SK-N-SH treated with all-trans-retinoic acid at 6 μM for 48 hours (cell line): ENCODE results near the gene MPV17.
A peak's percentile ranks its signal among the peaks of the same experiment; 100 is the strongest.

Experiments
- ATAC-seq: fragments of 200-7000 bp; cut with Tn5 transposase; 3 replicates; pipeline ENCODE4 v1.9.1; 2020; ENCODE audit warnings: mild to moderate bottlenecking, moderate library complexity
- ARNTL ChIP-seq: fragments of 450-650 bp; formaldehyde crosslinking; IDR thresholded peaks from 2 replicates; pipeline ENCODE4 v1.5.0; 2020; ENCODE audit warnings: low read depth, mild to moderate bottlenecking, moderate library complexity, borderline replicate concordance
- BACH2 ChIP-seq: fragments of 250-450 bp; sonication (Bioruptor Pico); IDR thresholded peaks from 2 replicates; pipeline ENCODE4 v1.9.0; 2021; ENCODE audit warnings: mild to moderate bottlenecking, borderline replicate concordance
- CSDC2 ChIP-seq: fragments of 250-450 bp; sonication (Bioruptor Pico); IDR thresholded peaks from 2 replicates; pipeline ENCODE4 v1.5.0; 2020; ENCODE audit warnings: mild to moderate bottlenecking, moderate library complexity
- ESRRG ChIP-seq: fragments of 250-450 bp; sonication (Bioruptor Pico); IDR thresholded peaks from 2 replicates; pipeline ENCODE4 v1.6.1; 2021; ENCODE audit warnings: mild to moderate bottlenecking
- GLIS3 ChIP-seq: fragments of 250-450 bp; sonication (Bioruptor Pico); IDR thresholded peaks from 2 replicates; pipeline ENCODE4 v1.5.0; 2020; ENCODE audit warnings: mild to moderate bottlenecking, moderate library complexity
- ISL1 ChIP-seq: fragments of 250-450 bp; sonication (Bioruptor Pico); IDR thresholded peaks from 2 replicates; pipeline ENCODE4 v2.1.2; 2022; ENCODE audit warnings: mild to moderate bottlenecking, moderate library complexity
- OSR1 ChIP-seq: fragments of 250-450 bp; sonication (Bioruptor Pico); IDR thresholded peaks from 2 replicates; pipeline ENCODE4 v1.8.0; 2022; ENCODE audit warnings: moderate library complexity, mild to moderate bottlenecking, inconsistent platforms
- PPARA ChIP-seq: fragments of 250-450 bp; sonication (Bioruptor Pico); IDR thresholded peaks from 2 replicates; pipeline ENCODE4 v1.5.0; 2020; ENCODE audit warnings: mild to moderate bottlenecking, borderline replicate concordance
- RARB ChIP-seq: fragments of 250-450 bp; sonication (Bioruptor Pico); IDR thresholded peaks from 2 replicates; pipeline ENCODE4 v1.8.0; 2021; ENCODE audit warnings: mild to moderate bottlenecking, moderate library complexity
- SNAI2 ChIP-seq: fragments of 250-450 bp; sonication (Bioruptor Pico); IDR thresholded peaks from 2 replicates; pipeline ENCODE4 v1.5.0; 2020; ENCODE audit warnings: mild to moderate bottlenecking, moderate library complexity
- TOX ChIP-seq: fragments of 250-450 bp; sonication (Bioruptor Pico); IDR thresholded peaks from 2 replicates; pipeline ENCODE4 v1.8.0; 2021; ENCODE audit warnings: mild to moderate bottlenecking, moderate library complexity, borderline replicate concordance
- ZC3H10 ChIP-seq: fragments of 250-450 bp; sonication (Bioruptor Pico); IDR thresholded peaks from 2 replicates; pipeline ENCODE4 v1.5.1; 2021; ENCODE audit warnings: mild to moderate bottlenecking, moderate library complexity
- ZFP3 ChIP-seq: fragments of 250-450 bp; sonication (Bioruptor Pico); IDR thresholded peaks from 2 replicates; pipeline ENCODE4 v1.5.0; 2020; ENCODE audit warnings: mild to moderate bottlenecking, moderate library complexity
- ZNF565 ChIP-seq: fragments of 450-650 bp; formaldehyde crosslinking; conservative IDR thresholded peaks from 2 replicates; pipeline ENCODE4 v1.5.0; 2020; ENCODE audit warnings: low read depth, mild to moderate bottlenecking, moderate library complexity
- ZNF70 ChIP-seq: fragments of 450-650 bp; formaldehyde crosslinking; IDR thresholded peaks from 2 replicates; pipeline ENCODE4 v1.5.0; 2020; ENCODE audit warnings: mild to moderate bottlenecking, moderate library complexity
- ZNF8 ChIP-seq: fragments of 450-650 bp; formaldehyde crosslinking; IDR thresholded peaks from 2 replicates; pipeline ENCODE4 v1.5.0; 2020; ENCODE audit warnings: mild to moderate bottlenecking, moderate library complexity
- TF ChIP-seq, protein P1 (sequence below): fragments of 250-450 bp; sonication (Bioruptor Pico); IDR thresholded peaks from 2 replicates; pipeline ENCODE4 v1.8.0; 2020; ENCODE audit warnings: mild to moderate bottlenecking, moderate library complexity, borderline replicate concordance
- TF ChIP-seq, protein P2 (sequence below): fragments of 250-450 bp; sonication (Bioruptor Pico); IDR thresholded peaks from 2 replicates; pipeline ENCODE4 v1.5.0; 2020; ENCODE audit warnings: mild to moderate bottlenecking, moderate library complexity
- TF ChIP-seq, protein P3 (sequence below): fragments of 250-450 bp; sonication (Bioruptor Pico); IDR thresholded peaks from 2 replicates; pipeline ENCODE4 v1.5.1; 2021; ENCODE audit warnings: mild to moderate bottlenecking, moderate library complexity
- TF ChIP-seq, protein P4 (sequence below): fragments of 250-450 bp; sonication (Bioruptor Pico); IDR thresholded peaks from 2 replicates; pipeline ENCODE4 v1.8.0; 2021; ENCODE audit warnings: low read depth, mild to moderate bottlenecking, moderate library complexity, borderline replicate concordance

The MPV17 gene

DNA sequence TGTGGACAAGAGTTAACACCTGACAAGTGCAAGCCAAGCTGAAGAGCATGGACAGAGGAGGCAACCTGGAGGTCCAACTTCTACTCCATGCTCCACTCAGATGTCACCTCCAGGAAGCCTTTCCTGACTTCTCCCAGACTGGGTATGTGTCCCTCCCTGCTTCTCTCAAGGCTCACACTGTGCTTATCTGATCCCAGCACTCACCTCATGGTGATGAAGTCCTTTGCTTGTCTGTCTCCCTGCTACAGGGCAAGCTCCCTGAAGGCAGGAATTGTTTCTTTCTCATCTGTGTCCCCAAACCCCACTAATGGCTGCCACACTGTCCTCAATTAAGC lies 57.4 kb downstream of the MPV17 start:
- ATAC-seq, result no peak
- no peak for TF ChIP-seq SNAI2 (CRISPR knock-in tag)
- TF ChIP-seq RARB, result no peak
- TF ChIP-seq, all 23 proteins: peak for 0

DNA sequence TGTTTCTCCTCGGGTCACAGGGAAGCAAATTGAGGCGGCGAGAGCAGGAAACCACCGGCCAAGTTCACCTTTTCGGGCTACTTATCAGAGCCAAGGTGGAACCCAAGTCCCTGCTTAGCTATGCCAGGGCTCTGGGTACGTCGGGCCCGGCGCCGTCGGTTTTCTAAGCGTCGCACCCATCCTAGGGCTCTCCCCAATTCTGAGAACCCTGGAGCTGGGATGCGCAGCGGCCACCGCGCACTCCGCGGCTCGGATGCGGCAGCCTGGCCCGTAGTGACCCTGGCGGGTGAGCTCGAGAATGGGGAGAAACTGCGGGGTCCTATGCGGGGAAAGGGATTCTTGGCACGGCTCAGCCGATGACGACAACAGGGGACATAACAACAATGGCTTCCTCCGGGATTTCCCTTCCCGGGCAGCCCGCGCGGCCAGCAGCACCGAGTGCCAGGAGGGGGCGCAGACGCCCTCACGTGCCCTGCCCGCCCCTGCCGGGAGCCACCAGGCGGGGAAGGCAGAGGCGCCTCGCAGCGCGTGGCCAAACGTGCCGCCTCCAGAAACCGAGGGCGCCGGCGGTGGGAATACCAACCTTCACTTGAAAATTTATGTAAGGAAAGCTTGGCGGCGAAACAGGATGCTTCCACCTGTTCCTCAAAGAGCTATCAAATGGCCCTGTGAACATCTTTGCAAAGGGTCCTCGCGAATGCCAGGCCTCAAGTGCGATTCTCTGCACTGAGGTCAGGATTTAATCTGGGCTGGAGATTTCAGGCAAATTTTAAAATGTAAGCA lies 58.0 kb downstream of the MPV17 start:
- ATAC-seq, result peak; percentile 84
- TF ChIP-seq SNAI2 (CRISPR knock-in tag) (peak; percentile 70; the same call in 1 of the 2 replicates), ZNF70 (CRISPR knock-in tag) (no peak), ARNTL (CRISPR knock-in tag) (peak; percentile 77; the same call in 1 of the 2 replicates)
- TF ChIP-seq, protein P1, sequence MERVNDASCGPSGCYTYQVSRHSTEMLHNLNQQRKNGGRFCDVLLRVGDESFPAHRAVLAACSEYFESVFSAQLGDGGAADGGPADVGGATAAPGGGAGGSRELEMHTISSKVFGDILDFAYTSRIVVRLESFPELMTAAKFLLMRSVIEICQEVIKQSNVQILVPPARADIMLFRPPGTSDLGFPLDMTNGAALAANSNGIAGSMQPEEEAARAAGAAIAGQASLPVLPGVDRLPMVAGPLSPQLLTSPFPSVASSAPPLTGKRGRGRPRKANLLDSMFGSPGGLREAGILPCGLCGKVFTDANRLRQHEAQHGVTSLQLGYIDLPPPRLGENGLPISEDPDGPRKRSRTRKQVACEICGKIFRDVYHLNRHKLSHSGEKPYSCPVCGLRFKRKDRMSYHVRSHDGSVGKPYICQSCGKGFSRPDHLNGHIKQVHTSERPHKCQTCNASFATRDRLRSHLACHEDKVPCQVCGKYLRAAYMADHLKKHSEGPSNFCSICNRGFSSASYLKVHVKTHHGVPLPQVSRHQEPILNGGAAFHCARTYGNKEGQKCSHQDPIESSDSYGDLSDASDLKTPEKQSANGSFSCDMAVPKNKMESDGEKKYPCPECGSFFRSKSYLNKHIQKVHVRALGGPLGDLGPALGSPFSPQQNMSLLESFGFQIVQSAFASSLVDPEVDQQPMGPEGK, result peak; percentile 68; the same call in 1 of the 2 replicates

DNA sequence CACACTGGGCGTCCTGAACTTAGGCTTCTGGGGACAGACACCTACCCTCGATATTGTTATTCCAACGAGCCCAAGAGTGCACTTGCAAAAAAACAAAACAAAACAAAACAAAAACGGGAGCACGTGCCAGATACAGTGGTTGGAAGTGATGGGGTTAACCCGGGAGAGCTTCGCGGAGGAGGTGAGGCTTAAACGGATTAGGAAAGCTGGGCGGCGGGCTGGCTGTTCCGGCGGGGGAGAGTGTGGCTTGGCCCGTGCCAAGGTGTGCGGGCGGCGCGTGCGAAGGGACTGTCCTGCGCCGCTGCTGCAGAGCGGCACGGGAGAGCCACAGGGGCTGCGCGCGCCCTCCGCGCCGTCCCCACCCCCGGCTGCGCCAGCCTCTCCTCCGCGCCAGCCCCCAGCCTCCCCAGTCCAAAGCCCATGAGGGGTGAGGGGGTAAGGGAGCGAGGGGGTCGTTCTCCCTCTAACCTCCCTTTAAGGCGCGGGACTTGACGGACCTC lies 58.6 kb downstream of the MPV17 start:
- TF ChIP-seq, protein P2, sequence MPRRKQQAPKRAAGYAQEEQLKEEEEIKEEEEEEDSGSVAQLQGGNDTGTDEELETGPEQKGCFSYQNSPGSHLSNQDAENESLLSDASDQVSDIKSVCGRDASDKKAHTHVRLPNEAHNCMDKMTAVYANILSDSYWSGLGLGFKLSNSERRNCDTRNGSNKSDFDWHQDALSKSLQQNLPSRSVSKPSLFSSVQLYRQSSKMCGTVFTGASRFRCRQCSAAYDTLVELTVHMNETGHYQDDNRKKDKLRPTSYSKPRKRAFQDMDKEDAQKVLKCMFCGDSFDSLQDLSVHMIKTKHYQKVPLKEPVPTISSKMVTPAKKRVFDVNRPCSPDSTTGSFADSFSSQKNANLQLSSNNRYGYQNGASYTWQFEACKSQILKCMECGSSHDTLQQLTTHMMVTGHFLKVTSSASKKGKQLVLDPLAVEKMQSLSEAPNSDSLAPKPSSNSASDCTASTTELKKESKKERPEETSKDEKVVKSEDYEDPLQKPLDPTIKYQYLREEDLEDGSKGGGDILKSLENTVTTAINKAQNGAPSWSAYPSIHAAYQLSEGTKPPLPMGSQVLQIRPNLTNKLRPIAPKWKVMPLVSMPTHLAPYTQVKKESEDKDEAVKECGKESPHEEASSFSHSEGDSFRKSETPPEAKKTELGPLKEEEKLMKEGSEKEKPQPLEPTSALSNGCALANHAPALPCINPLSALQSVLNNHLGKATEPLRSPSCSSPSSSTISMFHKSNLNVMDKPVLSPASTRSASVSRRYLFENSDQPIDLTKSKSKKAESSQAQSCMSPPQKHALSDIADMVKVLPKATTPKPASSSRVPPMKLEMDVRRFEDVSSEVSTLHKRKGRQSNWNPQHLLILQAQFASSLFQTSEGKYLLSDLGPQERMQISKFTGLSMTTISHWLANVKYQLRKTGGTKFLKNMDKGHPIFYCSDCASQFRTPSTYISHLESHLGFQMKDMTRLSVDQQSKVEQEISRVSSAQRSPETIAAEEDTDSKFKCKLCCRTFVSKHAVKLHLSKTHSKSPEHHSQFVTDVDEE (CRISPR knock-in tag), result no peak
- TF ChIP-seq ESRRG (CRISPR knock-in tag) (no peak), ZC3H10 (no peak), ARNTL (CRISPR knock-in tag) (no peak), CSDC2 (CRISPR knock-in tag) (no peak), ISL1 (CRISPR knock-in tag) (no peak), BACH2 (CRISPR knock-in tag) (no peak), OSR1 (CRISPR knock-in tag) (no peak), GLIS3 (no peak), TOX (CRISPR knock-in tag) (no peak)
- ATAC-seq, result peak; percentile 36

DNA sequence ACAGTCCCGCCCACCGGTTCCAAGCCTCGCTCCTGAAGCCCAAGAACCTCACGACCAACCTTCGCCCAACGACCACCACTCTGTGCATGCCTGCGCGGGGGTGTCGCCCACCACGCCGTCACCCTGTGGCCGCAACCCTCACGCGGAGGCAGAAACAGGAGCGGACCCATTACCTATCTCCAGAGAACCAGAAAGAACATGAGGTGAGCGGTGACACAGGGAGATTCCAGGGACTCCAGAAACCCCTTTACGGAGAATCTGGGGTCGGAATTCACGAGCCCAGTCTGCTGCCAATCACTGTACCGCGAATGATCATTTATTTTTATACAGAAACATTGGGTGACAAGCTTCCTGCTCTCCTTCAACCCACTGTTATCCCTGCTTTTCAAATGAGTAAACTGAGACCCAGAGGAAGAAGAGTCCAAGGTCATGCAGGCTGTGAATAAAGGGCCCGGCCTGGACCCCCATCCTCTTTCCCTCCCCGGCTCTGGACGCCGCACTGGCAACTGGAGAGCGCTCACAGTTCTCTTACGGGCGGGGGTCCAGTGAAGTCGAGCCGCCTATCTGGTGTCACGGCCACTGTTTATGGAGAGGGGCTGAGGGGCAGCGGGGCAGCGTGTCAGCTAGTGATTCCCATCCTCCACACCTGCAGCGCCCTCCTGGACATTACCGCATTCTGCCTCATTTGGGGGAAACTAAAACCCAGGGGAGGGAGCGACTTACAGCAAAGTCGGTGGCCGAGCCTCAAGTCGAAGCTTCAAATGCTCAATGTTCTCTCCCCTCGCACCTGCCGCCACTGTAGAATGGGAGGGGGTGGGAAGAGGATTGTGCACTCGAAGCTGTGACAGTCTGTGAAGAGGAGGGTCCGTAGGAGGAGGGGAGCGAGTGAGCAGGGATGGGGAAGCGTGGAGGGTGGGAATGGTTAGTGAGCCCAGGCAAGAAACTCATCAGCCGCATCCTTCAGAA lies 59.3 kb downstream of the MPV17 start:
- no peak for ATAC-seq
- TF ChIP-seq ISL1 (CRISPR knock-in tag) (no peak), PPARA (CRISPR knock-in tag) (no peak), ZNF565 (CRISPR knock-in tag) (no peak), ESRRG (CRISPR knock-in tag) (no peak), ZFP3 (CRISPR knock-in tag) (no peak), GLIS3 (no peak), TOX (CRISPR knock-in tag) (no peak), ARNTL (CRISPR knock-in tag) (no peak), SNAI2 (CRISPR knock-in tag) (no peak), ZNF8 (no peak), ZC3H10 (no peak), RARB (no peak), BACH2 (CRISPR knock-in tag) (no peak)
- TF ChIP-seq, protein P2 (CRISPR knock-in tag), result no peak
- TF ChIP-seq, protein P1, result no peak
- TF ChIP-seq, protein P3, sequence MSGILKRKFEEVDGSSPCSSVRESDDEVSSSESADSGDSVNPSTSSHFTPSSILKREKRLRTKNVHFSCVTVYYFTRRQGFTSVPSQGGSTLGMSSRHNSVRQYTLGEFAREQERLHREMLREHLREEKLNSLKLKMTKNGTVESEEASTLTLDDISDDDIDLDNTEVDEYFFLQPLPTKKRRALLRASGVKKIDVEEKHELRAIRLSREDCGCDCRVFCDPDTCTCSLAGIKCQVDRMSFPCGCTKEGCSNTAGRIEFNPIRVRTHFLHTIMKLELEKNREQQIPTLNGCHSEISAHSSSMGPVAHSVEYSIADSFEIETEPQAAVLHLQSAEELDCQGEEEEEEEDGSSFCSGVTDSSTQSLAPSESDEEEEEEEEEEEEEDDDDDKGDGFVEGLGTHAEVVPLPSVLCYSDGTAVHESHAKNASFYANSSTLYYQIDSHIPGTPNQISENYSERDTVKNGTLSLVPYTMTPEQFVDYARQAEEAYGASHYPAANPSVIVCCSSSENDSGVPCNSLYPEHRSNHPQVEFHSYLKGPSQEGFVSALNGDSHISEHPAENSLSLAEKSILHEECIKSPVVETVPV, result no peak
- TF ChIP-seq, protein P4, sequence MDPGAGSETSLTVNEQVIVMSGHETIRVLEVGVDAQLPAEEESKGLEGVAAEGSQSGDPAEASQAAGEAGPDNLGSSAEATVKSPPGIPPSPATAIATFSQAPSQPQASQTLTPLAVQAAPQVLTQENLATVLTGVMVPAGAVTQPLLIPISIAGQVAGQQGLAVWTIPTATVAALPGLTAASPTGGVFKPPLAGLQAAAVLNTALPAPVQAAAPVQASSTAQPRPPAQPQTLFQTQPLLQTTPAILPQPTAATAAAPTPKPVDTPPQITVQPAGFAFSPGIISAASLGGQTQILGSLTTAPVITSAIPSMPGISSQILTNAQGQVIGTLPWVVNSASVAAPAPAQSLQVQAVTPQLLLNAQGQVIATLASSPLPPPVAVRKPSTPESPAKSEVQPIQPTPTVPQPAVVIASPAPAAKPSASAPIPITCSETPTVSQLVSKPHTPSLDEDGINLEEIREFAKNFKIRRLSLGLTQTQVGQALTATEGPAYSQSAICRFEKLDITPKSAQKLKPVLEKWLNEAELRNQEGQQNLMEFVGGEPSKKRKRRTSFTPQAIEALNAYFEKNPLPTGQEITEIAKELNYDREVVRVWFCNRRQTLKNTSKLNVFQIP (CRISPR knock-in tag), result no peak
